Measurements from ENCODE around the gene SLC6A7.

Gene SLC6A7

GRCh38 chr5:150196514-150196913 is 6.7 kb downstream of the SLC6A7 start:
- DNase-seq = no peak

GRCh38 chr5:150196986-150197385 is 7.1 kb downstream of the SLC6A7 start:
- DNase-seq = no peak

GRCh38 chr5:150197476-150197875 is 7.6 kb downstream of the SLC6A7 start:
- no peak for DNase-seq

GRCh38 chr5:150202501-150202900 is 12.6 kb downstream of the SLC6A7 start:
- DNase-seq = no peak

- no peak for DNase-seq
These were observed 14.1 kb downstream of the SLC6A7 start for GRCh38 chr5:150203832-150204589.

GRCh38 chr5:150204590-150204960 is 14.7 kb downstream of the SLC6A7 start:
- DNase-seq = no peak

GRCh38 chr5:150206098-150206778 is 16.4 kb downstream of the SLC6A7 start:
- DNase-seq = no peak

GRCh38 chr5:150206779-150207115 is 16.9 kb downstream of the SLC6A7 start:
- DNase-seq = no peak

- no peak for DNase-seq
These were observed 18.6 kb downstream of the SLC6A7 start for GRCh38 chr5:150208187-150209098.

GRCh38 chr5:150209099-150209635 is 19.3 kb downstream of the SLC6A7 start:
- DNase-seq = peak; percentile 36

- DNase-seq = no peak
These were observed 20.8 kb downstream of the SLC6A7 start for GRCh38 chr5:150210644-150211043.

- no peak for DNase-seq
These were observed 21.5 kb downstream of the SLC6A7 start for GRCh38 chr5:150211156-150212030.

- DNase-seq = no peak
These were observed 23.7 kb downstream of the SLC6A7 start for GRCh38 chr5:150213530-150213929.

- no peak for DNase-seq
These were observed 24.4 kb downstream of the SLC6A7 start for GRCh38 chr5:150214289-150214688.

- DNase-seq = no peak
These were observed 26.4 kb downstream of the SLC6A7 start for GRCh38 chr5:150215979-150216944.

GRCh38 chr5:150217038-150217437 is 27.2 kb downstream of the SLC6A7 start:
- no peak for DNase-seq

GRCh38 chr5:150217873-150218692 is 28.2 kb downstream of the SLC6A7 start:
- DNase-seq = peak; percentile 76

GRCh38 chr5:150218693-150219035 is 28.8 kb downstream of the SLC6A7 start:
- DNase-seq = no peak

- no peak for DNase-seq
These were observed 29.3 kb downstream of the SLC6A7 start for GRCh38 chr5:150219142-150219541.

- DNase-seq = no peak
These were observed 30.0 kb downstream of the SLC6A7 start for GRCh38 chr5:150219861-150220260.

Measured in CD4-positive, alpha-beta T cell treated with Interferon gamma for 1 hour (primary cell).